ENCODE data around the gene VPS16.

Gene VPS16

DNA sequence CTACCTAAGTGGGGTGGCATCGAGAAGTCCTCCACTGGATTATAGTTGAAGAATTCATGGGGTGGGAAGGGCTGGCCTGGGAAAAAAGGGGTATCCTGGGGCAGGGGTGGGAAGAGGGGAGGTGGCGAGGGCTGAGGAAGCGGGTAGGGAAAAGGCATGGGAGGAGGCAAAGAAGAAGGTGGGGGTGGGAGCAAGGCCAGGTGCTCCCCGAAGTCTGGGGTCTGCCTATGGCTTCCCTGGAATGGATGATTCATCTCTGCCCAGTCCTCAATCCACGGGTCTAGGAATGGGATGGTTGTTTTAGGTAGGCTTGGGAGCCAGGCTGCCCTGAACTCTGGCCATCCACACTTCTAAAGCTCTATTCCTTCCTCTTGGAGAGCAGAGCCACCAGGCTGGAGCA is 4.5 kb upstream of the VPS16 start:
- no peak for DNase-seq

DNA sequence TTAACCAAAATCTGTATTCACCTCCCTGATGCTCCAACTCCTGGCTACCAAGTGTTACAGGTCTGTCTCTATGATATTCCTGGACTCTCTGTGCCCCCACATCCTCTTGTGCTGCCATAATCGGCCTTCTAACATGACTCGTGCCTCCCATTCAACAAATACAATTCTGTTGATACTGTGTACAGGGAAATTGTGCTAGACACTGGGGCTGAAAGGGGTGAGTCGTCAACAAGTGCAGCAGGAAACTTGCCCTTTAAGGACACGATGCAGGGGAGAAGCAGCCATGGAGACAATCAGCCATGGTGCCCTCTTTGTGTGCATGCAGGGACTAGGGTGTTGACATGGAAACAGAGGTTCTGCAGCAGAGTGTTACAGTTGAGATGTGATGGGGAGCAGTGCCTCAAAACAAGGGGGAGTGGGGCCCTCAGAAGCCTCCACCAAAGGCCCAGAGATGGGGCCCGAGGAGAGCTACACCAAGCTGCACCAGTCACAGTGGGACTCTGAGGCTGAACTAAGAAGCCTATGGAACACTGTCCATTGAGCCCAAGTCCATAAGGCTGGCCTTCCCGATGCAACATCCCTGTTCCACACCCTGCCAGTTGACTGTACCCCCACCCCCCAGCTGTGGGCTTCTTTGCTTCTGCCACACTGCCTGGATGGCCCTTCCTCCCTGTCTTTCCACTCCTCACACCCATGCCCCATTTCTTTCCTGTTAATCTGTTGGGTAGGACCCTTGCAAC is 3.2 kb upstream of the VPS16 start:
- DNase-seq, result no peak

DNA sequence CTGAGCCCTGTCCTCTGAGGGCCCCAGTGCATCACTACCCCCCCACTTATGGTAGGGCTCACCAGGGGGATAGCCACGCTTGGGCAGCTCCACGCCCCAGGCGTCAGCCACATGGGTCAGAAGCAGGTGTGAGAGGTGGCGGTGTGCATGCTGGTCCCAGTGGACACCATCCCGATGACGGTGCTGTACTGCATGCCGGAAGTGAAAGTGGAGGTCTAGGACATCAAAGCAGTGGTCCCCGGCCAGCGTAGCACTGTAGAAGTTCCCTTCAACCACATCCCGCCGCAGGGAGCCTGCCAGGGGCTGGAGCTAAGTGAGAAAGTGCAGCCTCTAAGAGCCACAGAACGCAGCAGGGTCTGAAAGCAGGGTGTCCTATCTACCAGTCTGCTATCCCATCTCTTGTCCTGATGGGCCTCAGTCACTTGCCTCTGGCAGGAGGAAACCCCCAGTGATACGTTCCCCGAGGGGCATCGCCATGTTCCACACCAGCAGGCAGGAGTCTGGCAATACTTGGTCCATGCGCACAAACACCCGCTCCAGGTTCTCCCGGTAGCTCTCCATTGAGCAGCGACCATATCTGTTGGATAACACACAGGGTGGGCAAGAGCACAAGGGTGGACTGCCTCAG is 2.3 kb upstream of the VPS16 start:
- DNase-seq, result no peak

- no peak for DNase-seq
Measured at GRCh38 chr20:2838847-2839671, 1.5 kb upstream of the VPS16 start.

GRCh38 chr20:2839732-2840137 is 810 bp upstream of the VPS16 start:
- DNase-seq, result no peak

DNA sequence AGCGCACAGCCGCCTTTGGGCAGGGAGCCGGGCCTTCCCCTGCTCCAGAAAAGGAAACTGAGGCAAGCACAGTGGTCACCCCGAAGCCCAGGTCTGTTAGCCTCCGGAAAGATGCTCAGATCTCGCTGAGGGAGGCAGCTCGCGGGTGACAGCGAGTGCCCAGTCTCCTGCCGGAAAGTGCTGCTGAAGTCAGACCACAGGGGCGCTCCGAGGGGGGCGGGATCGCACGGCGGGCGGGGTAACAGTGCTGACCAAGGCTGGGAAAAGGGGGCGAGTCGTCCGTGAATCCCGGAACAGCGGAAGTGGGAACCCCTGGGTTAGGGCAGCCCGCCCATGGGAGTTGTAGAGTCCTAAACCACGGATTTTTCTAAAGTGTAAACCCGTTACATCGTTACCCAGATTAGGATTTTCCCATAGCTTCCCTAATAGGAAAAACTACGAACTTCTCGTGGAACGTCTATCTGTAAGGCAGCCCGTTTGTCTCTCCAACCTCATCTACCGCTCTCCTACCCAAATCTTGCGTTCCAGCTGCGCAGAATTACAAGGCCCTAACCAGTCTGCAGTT is 504 bp downstream of the VPS16 start:
- DNase-seq, result peak; percentile 33

- no peak for DNase-seq
Measured at GRCh38 chr20:2845607-2846006, 5.1 kb downstream of the VPS16 start.

GRCh38 chr20:2846698-2847097 is 6.2 kb downstream of the VPS16 start:
- DNase-seq, result no peak

GRCh38 chr20:2847802-2848201 is 7.3 kb downstream of the VPS16 start:
- no peak for DNase-seq

- DNase-seq, result no peak
Measured at GRCh38 chr20:2849529-2849928, 9.0 kb downstream of the VPS16 start.

GRCh38 chr20:2851086-2851485 is 10.5 kb downstream of the VPS16 start:
- no peak for DNase-seq

DNA sequence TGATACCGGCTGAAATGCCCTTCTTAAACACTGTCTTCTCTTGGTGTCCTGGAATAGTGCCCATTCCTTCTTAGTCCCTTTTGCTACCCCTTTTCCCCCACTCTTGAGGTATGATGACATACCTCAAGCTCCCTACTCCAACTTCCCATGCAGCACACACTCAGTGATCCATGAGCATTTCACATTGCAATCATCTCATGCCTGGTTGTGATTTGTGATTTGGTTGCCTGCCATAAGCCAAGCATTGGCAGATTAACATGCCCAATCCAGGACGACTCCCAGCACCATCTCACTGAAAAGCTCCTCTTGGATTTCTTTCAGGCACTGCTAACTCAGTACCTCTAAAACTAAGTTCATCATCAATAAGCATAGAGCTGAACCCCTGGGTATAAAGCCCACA is 18.0 kb downstream of the VPS16 start:
- DNase-seq, result no peak

GRCh38 chr20:2859330-2860121 is 19.0 kb downstream of the VPS16 start:
- no peak for DNase-seq

DNA sequence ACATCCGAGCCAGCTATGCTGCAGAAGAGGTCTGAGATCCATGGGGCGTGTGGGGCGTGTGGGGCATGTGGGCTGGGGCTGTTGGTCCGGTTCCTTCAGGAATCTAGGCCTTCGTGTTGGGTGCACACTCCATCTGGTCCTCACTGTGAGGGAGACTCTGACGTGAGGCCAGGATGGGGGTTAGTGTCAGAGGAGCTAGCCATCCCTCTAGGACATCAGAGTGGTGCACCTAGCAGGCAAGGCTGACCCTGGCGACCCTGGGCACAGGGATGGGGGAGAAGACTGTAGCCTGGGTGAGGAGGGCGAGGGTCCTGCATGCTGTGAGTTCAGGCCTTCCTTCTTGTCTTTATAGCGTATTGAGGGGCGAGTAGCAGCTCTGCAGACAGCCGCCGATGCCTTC is 24.1 kb downstream of the VPS16 start:
- DNase-seq, result no peak

DNA sequence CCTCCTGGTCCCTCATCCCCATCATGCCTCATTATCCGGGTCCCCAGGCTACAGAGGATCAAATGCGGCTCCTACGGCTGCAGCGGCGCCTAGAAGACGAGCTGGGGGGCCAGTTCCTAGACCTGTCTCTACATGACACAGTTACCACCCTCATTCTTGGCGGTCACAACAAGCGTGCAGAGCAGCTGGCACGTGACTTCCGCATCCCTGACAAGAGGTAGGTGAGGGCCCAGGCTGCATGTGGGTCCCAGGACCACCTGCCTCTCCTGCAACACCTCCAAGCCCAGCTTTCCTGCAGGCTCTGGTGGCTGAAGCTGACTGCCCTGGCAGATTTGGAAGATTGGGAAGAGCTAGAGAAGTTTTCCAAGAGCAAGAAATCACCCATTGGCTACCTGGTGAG is 24.6 kb downstream of the VPS16 start:
- no peak for DNase-seq

- DNase-seq, result peak; percentile 51
Measured at GRCh38 chr20:2865630-2866029, 25.1 kb downstream of the VPS16 start.

- DNase-seq, result no peak
Measured at GRCh38 chr20:2866236-2866635, 25.7 kb downstream of the VPS16 start.

DNA sequence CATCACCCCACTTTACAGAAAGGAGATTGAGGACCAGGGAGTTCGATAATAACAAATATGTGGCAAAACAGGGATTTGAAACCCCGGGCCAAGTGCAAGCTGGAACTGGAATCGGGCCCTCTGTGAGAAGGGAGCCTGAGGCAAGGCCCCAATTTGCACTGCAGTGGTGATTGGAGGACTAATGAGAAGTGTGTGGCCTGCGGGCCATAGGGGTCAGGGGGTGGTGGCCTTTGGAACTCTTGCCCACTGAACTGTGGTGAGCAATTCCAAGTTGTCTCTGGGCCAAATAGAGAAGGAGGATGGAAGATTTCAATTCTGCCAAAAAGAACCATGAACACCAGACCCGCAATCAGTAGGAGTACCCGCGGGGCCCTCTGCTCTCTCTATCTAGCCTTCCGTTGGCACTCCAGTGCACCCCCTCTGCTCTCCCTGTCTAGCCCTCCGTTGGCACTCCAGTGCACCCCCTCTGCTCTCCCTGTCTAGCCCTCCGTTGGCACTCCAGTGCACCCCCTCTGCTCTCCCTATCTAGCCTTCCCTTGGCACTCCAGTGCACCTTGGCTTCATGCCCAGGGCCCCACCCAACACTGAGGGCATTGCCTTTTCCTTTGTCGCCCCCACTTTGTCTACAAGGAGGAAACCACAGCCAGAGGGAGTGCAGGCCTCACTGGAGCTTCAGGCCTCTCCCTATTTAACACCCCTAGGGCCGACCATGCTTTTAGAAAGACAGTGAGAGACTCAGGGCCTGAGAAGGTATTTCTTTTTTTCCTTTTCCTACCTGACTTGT is 26.7 kb downstream of the VPS16 start:
- DNase-seq, result no peak

GRCh38 chr20:2869381-2869780 is 28.8 kb downstream of the VPS16 start:
- DNase-seq, result no peak

DNA sequence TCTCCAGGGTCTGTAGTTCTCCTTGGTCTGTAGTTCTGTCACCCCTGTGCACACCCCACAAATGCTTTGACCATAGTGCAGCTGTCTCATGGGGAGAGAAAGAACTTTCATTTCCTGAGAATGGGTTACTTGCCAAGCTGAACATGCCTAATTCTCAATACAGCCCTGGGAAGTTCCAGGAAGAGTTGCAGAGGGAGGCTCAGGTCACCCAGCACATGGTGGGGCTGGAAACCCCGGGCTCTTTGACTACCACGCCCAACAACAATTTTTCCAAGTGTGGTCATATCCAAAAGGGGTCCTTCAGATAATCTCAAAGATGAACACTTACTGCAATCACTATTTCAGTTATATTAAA is 30.5 kb downstream of the VPS16 start:
- no peak for DNase-seq

- DNase-seq, result no peak
Measured at GRCh38 chr20:2871661-2872458, 31.3 kb downstream of the VPS16 start.
